Trophoblast cell (in vitro differentiated cells and primary cell): ENCODE data around the gene ATF6.

Experiments used
- DNase-seq, 2 donors: peaks; one replicate each; pipeline ENCODE4 v3.0.0-alpha.2; 2016
- H2AFZ ChIP-seq: 2 replicates; pipeline ENCODE4 v1.6.1; 2013; ENCODE audit warnings: low read length, moderate library complexity, mild to moderate bottlenecking; ENCODE audit not compliant: insufficient read depth, poor library complexity
- H2AK5ac ChIP-seq: 2 replicates; pipeline ENCODE4 v1.6.1; 2013; ENCODE audit warnings: mild to moderate bottlenecking, low read length
- H2BK120ac ChIP-seq: 2 replicates; pipeline ENCODE4 v1.6.1; 2013; ENCODE audit warnings: low read length, mild to moderate bottlenecking, moderate library complexity; ENCODE audit not compliant: insufficient read depth, poor library complexity
- H2BK12ac ChIP-seq: 2 replicates; pipeline ENCODE4 v1.6.1; 2013; ENCODE audit warnings: mild to moderate bottlenecking, low read length, moderate library complexity
- H2BK5ac ChIP-seq: 2 replicates; pipeline ENCODE4 v1.6.1; 2013; ENCODE audit warnings: low read length, low read depth, moderate library complexity, mild to moderate bottlenecking; ENCODE audit not compliant: poor library complexity
- H3K14ac ChIP-seq: 2 replicates; pipeline ENCODE4 v1.6.1; 2013; ENCODE audit warnings: mild to moderate bottlenecking, low read length
- H3K18ac ChIP-seq: 2 replicates; pipeline ENCODE4 v1.6.1; 2013; ENCODE audit warnings: mild to moderate bottlenecking, low read length
- H3K23ac ChIP-seq: 2 replicates; pipeline ENCODE4 v1.6.1; 2013; ENCODE audit warnings: low read length
- H3K27ac ChIP-seq: 2 replicates; pipeline ENCODE4 v1.5.1; 2013; ENCODE audit warnings: low read depth, mild to moderate bottlenecking, inconsistent platforms, low read length, moderate library complexity
- H3K27me3 ChIP-seq: 2 replicates; pipeline ENCODE4 v1.6.1; 2013; ENCODE audit warnings: inconsistent platforms, mild to moderate bottlenecking, low read length, moderate library complexity; ENCODE audit not compliant: insufficient read depth
- H3K36me3 ChIP-seq, 2 experiments: 1 replicate in 1 of 2; 2 replicates in 1 of 2; pipeline ENCODE4 v1.6.1; 2013; ENCODE audit warnings: low read length in 2 of 2, mild to moderate bottlenecking in 2 of 2, moderate library complexity in 1 of 2; ENCODE audit not compliant: insufficient read depth in 2 of 2, control insufficient read depth in 1 of 2
- H3K4ac ChIP-seq: 2 replicates; pipeline ENCODE4 v1.6.1; 2013; ENCODE audit warnings: low read depth, mild to moderate bottlenecking, low read length, moderate library complexity
- H3K4me1 ChIP-seq, 2 experiments: 1 replicate in 1 of 2; 2 replicates in 1 of 2; pipeline ENCODE4 v1.6.1; 2013; ENCODE audit warnings: low read length in 2 of 2, mild to moderate bottlenecking in 2 of 2, moderate library complexity in 1 of 2; ENCODE audit not compliant: insufficient read depth in 2 of 2, control insufficient read depth in 1 of 2
- H3K4me2 ChIP-seq: 2 replicates; pipeline ENCODE4 v1.6.1; 2013; ENCODE audit warnings: inconsistent platforms, mild to moderate bottlenecking, low read length, moderate library complexity
- H3K4me3 ChIP-seq: 2 replicates; pipeline ENCODE4 v1.5.1; 2013; ENCODE audit warnings: mild to moderate bottlenecking, low read depth, low read length, inconsistent platforms
- H3K79me1 ChIP-seq: one replicate; pipeline ENCODE4 v1.6.1; 2013; ENCODE audit warnings: low read length
- H3K79me2 ChIP-seq: 2 replicates; pipeline ENCODE4 v1.6.1; 2013; ENCODE audit warnings: low read length, mild to moderate bottlenecking; ENCODE audit not compliant: control insufficient read depth, insufficient read depth, poor library complexity
- H3K9ac ChIP-seq: 2 replicates; pipeline ENCODE4 v1.6.1; 2013; ENCODE audit warnings: mild to moderate bottlenecking, low read length
- H3K9me3 ChIP-seq: 2 replicates; pipeline ENCODE4 v1.6.1; 2013; ENCODE audit warnings: low read depth, mild to moderate bottlenecking, control low read depth, inconsistent platforms, low read length; ENCODE audit not compliant: insufficient read depth
- H4K12ac ChIP-seq: 2 replicates; pipeline ENCODE4 v1.6.1; 2013; ENCODE audit warnings: low read depth, mild to moderate bottlenecking, low read length, moderate library complexity
- H4K8ac ChIP-seq: 2 replicates; pipeline ENCODE4 v1.6.1; 2013; ENCODE audit warnings: low read depth, mild to moderate bottlenecking, low read length, moderate library complexity
- H4K91ac ChIP-seq: one replicate; pipeline ENCODE4 v1.6.1; 2013; ENCODE audit warnings: low read depth, mild to moderate bottlenecking, low read length, moderate library complexity
- WGBS: extraction: QIAGEN DNeasy Blood & Tissue Kit; methylation state at CpG from one replicate; pipeline ENCODE4 v1.1.7; 2013; ENCODE audit warnings: missing lambda C conversion rate; ENCODE audit not compliant: insufficient read length, insufficient coverage; ENCODE audit errors: extremely low coverage; 5-methylcytosine and 5-hydroxymethylcytosine counted together

The ATF6 gene

DNA sequence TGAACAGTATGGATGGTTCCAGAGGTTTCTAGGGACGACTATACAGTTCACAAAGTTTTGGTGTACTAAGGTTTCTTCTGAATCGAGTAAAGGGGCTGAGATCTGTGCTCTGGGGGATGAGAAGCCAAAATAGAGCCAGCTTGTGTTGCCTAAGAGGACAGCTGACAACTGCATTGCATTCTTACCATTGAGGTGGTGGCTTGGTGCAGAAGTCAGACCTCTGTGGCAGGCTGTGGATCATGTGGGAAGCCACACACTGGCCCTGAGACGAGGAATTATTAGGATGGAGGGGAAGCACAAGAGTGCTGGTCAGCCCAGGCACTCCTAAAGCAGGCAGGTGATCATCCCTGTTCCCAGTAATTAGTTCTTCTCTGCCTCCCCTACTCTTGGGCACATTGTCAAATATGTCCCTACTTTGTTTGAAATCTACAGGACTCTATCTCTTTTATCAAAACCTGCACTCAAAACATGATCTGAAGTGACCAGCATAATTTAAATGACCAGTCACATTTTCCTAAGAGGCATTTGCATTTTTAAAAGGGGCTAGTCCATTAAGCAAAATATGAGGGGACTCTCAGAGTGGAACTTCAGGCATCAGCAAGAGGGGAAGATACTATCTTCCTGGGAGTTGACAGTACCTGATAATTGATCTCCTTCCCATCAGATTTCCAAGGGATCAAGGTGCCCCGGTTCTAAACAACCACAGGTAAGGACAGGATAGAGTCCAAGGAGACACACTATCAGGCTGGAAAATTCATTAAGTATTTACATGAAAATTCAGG is 45.0 kb upstream of the ATF6 start, which contains the start of gene FCRLB:
TSS of gene FCRLB (plus strand) at position 589 of the 782 bp plus-strand sequence. CDS start 1,129 bp downstream, outside the sequence.
- no CpG with 5 or more reads among the region's 4 CpGs for WGBS

GRCh38 chr1:161721738-161722343 is 44.3 kb upstream of the ATF6 start:
- H2BK120ac ChIP-seq = no peak overlapping the region
- peaks cover 2% of the 10 kb centered on the region for H3K9me3 ChIP-seq
- H3K79me2 ChIP-seq = peaks cover 7% of the 10 kb centered on the region
- no peak overlapping the region for H3K9ac ChIP-seq
- H3K14ac ChIP-seq = no peak overlapping the region
- no CpG with 5 or more reads among the region's 8 CpGs for WGBS
- H2BK5ac ChIP-seq = no peak overlapping the region
- H4K12ac ChIP-seq = no peak overlapping the region
- H3K18ac ChIP-seq = no peak overlapping the region
- H3K4me1 ChIP-seq = peaks cover 8 to 10% of the 10 kb centered on the region in 2 experiments
- no peaks in the 10 kb centered on the region for H3K36me3 ChIP-seq
- no peaks in the 10 kb centered on the region for H3K27me3 ChIP-seq
- H4K91ac ChIP-seq = no peak overlapping the region
- no peak overlapping the region for H3K4me3 ChIP-seq
- peak; percentile 15 to 29 for DNase-seq
- H2BK12ac ChIP-seq = no peak overlapping the region
- H3K23ac ChIP-seq = no peak overlapping the region
- no peak overlapping the region for H2AFZ ChIP-seq
- no peak overlapping the region for H3K4me2 ChIP-seq
- H3K4ac ChIP-seq = no peak overlapping the region
- H3K79me1 ChIP-seq = peaks cover 8% of the 10 kb centered on the region
- H3K27ac ChIP-seq = no peak overlapping the region
- H4K8ac ChIP-seq = no peak overlapping the region
- H2AK5ac ChIP-seq = no peak overlapping the region

More for the DNA sequence above, 45.0 kb upstream of the ATF6 start, which contains the start of gene FCRLB:
- no peak within 1 kb of the TSS for H3K9ac ChIP-seq
- H3K14ac ChIP-seq = no peak within 1 kb of the TSS
- H3K18ac ChIP-seq = no peak within 1 kb of the TSS
- H2AFZ ChIP-seq = no peak within 1 kb of the TSS
- no peak within 1 kb of the TSS for H4K91ac ChIP-seq
- no peaks in the 10 kb centered on the region for H3K27me3 ChIP-seq
- H2BK12ac ChIP-seq = no peak within 1 kb of the TSS
- H3K9me3 ChIP-seq = peaks cover 2% of the 10 kb centered on the region
- no peak within 1 kb of the TSS for H3K4ac ChIP-seq
- H3K4me3 ChIP-seq = no peak within 1 kb of the TSS
- H2BK120ac ChIP-seq = no peak within 1 kb of the TSS
- H3K36me3 ChIP-seq = no peaks in the 10 kb centered on the region
- no peak within 1 kb of the TSS for H4K8ac ChIP-seq
- peaks cover under 1% of the 10 kb centered on the region for H3K79me2 ChIP-seq
- no peak for DNase-seq
- no peak within 1 kb of the TSS for H4K12ac ChIP-seq
- peaks cover 8 to 10% of the 10 kb centered on the region in 2 experiments for H3K4me1 ChIP-seq
- peaks cover 1% of the 10 kb centered on the region for H3K79me1 ChIP-seq
- H3K27ac ChIP-seq = no peak within 1 kb of the TSS
- H2BK5ac ChIP-seq = no peak within 1 kb of the TSS
- H2AK5ac ChIP-seq = no peak within 1 kb of the TSS
- no peak within 1 kb of the TSS for H3K23ac ChIP-seq
- no peak within 1 kb of the TSS for H3K4me2 ChIP-seq

DNA sequence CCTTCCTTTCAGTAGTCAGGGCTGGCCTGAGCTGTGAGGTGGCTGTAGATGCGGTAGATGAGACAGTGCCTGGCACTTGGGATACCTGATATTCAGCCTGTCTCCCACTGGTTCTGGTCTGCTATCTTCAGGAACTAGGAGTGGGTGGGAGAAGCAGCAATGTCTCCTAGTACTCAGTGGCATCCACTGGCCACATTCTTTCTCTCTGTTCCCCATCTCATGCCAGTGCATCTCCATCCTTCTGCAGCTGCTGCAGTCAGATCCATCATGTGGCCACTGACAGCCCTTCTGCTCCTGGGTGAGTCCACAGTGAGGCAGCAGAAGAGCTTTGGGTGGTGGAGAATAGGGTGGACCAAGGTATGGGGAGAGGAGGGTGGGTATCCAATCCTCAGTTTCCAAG is 43.7 kb upstream of the ATF6 start:
- Histone ChIP-seq H3K18ac (no peak overlapping the region), H2AFZ (no peak overlapping the region), H3K36me3 (no peaks in the 10 kb centered on the region), H3K9ac (no peak overlapping the region), H3K23ac (no peak overlapping the region), H2BK120ac (no peak overlapping the region), H3K4me1 (peaks cover 8 to 10% of the 10 kb centered on the region in 2 experiments), H4K91ac (no peak overlapping the region), H3K27ac (no peak overlapping the region), H3K14ac (no peak overlapping the region), H3K9me3 (peaks cover 2% of the 10 kb centered on the region), H4K8ac (no peak overlapping the region), H3K79me2 (peaks cover 10% of the 10 kb centered on the region), H2AK5ac (no peak overlapping the region), H4K12ac (no peak overlapping the region), H3K27me3 (no peaks in the 10 kb centered on the region), H3K79me1 (peaks cover 12% of the 10 kb centered on the region), H3K4ac (no peak overlapping the region), H3K4me2 (no peak overlapping the region), H2BK12ac (no peak overlapping the region), H3K4me3 (peak overlapping the region; percentile 27), H2BK5ac (no peak overlapping the region)
- no CpG with 5 or more reads among the region's 1 CpG for WGBS
- DNase-seq = no peak

DNA sequence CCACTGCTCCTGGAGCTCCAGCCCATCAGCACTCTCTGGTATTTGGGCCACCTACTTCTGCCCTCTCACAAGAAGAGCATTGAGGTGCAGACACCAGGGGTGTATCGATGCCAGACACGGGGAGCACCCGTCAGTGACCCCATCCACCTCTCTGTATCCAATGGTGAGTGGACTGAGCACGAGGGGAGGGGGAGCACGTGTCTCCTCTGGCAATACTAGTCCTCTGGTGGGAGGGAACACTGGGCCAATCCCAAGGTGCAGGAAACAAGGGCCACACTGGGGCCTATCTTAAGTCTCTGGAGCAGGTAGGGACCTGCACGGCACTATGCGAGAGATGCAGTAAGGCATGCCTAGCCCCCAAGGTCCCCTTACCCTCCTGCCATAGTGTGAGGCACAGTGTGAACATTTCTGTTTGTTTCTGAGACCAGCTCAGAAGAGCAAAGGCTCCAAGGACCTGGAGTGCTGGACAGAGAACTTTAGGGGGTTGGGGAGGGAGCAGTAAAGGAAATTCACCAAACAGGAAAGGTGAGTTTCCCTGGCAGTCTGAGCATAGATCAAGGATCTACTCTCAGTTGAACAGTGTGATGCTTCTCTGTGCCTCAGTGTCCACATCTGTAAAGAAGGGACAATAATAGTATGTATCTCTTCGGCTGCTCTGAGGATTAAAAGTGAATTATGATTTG is 42.5 kb upstream of the ATF6 start:
- Histone ChIP-seq H2AFZ (no peak overlapping the region), H2AK5ac (no peak overlapping the region), H3K36me3 (no peaks in the 10 kb centered on the region), H4K91ac (no peak overlapping the region), H4K8ac (no peak overlapping the region), H3K4me2 (no peak overlapping the region), H3K4ac (no peak overlapping the region), H3K18ac (no peak overlapping the region), H2BK120ac (no peak overlapping the region), H4K12ac (no peak overlapping the region), H3K4me3 (no peak overlapping the region), H3K14ac (no peak overlapping the region), H3K9me3 (peaks cover 2% of the 10 kb centered on the region), H2BK5ac (no peak overlapping the region), H3K27ac (no peak overlapping the region), H3K4me1 (peaks cover 8 to 10% of the 10 kb centered on the region in 2 experiments), H3K23ac (no peak overlapping the region), H3K27me3 (no peaks in the 10 kb centered on the region), H3K9ac (no peak overlapping the region), H2BK12ac (no peak overlapping the region), H3K79me1 (peaks cover 14% of the 10 kb centered on the region), H3K79me2 (peaks cover 10% of the 10 kb centered on the region)
- DNase-seq = no peak
- WGBS = no CpG with 5 or more reads among the region's 8 CpGs
